Measurements from ENCODE around the gene CALHM6.

GRCh38 chr6:116491610-116492330 lies 30.6 kb downstream of the CALHM6 start:
- TF ChIP-seq POLR2A (IDR thresholded peaks at IDR 0.05; ENCODE audit: low read depth) (no peak), CTCF (IDR thresholded peaks at IDR 0.05) (no peak), EP300 (IDR thresholded peaks at IDR 0.05) (no peak), POLR2AphosphoS5 (IDR thresholded peaks at IDR 0.05) (no peak)
